GOT3 (cell line): ENCODE measurements around the gene RASA2.
"Not testable (repeated sequence)": the region's sequence is repeated elsewhere in the genome, so short reads cannot be mapped to it uniquely, and the experiment has no call there.

ENCODE experiments used
- DNase-seq: peaks from one replicate; lab custom pipeline; 2025; ENCODE audit warnings: mixed read lengths; lab: John Stamatoyannopoulos, UW

The RASA2 gene

DNA sequence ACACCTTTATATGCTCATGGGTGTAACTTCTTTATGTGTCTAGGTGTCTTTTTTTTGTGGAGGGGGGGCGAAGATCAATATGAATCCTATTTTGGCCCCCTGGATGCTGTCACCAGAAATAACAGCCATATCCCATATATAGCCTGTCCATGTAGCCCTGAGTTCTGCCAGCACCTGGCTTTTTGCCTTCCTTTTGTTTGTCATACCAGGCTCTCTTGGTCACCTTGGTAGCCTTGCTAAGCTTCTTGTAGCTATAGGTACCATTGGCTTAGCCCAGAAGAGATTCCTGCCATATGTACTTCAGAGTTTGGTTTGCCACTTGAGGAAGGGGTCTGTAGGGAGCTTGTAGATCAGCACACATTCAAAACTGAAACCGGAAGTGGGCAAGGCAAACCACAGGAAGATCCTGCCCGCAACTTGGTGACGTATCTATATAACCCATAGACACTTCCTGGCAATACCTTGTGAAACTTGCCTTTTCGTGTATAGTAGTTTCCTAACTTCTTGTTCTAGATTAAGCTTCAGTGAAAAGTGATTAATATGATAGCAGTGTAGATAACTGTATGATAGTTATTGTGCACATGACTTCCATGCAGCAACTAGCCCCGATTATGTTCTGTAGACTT, 11.9 kb downstream of the RASA2 start:
- DNase-seq, result no peak

DNA sequence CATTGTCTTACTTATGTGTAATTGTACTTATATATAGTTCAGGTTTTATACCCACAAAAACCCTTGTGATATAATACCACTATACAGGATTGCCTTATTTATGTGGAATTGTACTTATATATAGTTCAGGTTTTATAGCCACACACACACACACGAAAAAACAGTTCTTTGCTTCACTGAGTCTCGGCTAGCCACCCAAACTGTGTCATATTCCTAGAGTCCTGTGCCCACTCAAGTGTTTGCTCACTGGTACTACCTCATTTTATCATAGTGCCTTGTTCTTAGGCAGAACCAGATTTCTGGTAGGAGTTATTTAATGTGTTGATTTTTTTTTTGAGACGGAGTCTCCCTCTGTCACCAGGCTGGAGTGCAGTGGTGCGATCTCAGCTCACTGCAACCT, 12.5 kb downstream of the RASA2 start:
- DNase-seq, result no peak

GRCh38 chr3:141499965-141500364, 13.1 kb downstream of the RASA2 start:
- DNase-seq, result no peak

DNA sequence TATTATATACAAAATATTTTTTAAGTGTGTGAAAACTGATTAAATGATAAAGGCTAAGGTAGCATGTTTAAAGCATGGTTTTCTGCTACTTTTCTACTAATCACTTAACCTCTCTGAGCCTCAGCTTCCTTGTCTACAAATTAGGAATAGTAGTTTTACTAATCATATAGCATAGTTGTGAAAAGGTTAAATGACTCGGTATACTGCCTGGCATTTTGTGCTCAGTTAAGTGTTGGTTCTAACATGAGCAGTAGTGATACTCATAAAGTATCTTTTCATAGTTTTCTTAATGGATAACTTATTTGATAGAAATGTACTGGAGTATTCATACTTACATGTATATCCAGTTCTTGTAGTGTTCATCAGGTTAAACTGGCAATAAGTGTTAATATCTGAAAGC, 13.6 kb downstream of the RASA2 start:
- DNase-seq, result no peak

DNA sequence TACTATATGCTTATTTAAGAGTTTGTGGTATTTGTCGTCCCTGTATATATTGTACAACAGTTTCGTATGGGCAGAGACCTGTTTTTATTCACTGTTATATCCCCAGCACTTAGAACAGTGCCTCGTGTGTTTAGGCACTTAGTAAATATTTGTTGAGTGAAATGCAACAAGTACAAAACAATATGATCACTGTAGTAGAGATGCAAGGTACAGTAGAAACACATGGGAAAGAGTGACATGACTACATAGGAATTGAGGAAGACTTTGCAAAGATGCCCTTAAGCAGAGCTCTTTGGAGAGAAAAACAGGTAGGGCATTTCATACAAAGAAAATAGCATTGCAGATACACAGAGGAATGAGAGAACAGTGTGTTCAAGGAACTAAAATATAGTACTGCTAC, 18.3 kb downstream of the RASA2 start:
- no peak for DNase-seq

DNA sequence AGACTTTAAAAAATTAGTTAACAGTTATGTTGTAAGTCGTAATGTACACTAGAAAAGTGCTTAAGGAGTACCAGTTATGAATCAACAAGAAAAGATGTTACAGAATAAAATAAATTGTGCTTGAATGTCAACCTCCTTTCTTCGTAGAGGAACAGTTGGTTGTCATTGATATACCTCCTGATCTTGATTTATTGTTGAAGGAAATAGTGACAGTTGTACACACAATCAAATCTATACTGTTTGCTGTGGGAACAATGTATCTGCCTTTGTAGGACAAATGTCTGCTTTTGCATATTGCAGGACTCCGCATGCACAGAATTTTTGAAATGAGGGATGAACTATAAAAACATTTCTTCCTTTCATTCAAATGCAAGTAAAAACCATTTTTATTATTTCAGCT, 19.2 kb downstream of the RASA2 start:
- no peak for DNase-seq

- DNase-seq, result no peak
Observed at GRCh38 chr3:141507392-141508066, 20.7 kb downstream of the RASA2 start.

DNA sequence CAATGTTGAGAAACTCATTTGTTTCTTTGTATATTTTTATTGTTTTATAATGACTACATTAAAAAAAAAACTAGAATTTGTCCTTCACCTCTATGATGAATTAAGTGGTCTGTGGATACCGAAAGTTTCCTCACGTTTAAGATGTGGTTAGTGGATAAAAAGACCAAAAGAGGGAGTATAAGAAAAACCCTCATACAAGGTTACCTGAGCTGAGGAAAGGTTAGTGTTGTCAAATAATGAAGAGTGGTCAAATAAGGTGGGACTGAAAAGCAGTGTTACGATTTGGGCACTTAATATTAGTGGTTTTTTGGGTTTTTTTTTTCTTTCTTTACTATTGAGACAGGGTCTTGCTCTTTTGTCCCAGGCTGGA, 21.2 kb downstream of the RASA2 start:
- DNase-seq, result no peak

DNA sequence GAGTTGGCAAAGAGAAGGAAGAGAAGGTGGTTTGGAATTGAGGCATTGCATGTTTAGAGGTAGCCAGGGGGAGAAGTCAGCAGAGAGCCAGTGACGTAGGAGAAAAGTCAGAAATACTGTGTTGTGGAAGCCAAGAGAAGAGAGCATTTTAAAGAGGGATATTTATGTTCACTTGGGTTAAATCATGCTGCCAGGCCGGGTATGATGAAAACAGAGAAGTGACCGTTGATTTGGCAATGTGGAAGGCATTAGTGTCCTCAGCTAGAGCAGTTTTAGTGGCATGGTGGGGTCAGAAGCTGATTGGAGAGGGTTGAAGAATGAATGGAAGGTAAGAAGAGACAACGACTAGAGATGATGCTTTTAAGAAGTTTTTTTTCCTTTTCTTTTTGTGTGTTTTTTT, 24.5 kb downstream of the RASA2 start:
- DNase-seq, result no peak

DNA sequence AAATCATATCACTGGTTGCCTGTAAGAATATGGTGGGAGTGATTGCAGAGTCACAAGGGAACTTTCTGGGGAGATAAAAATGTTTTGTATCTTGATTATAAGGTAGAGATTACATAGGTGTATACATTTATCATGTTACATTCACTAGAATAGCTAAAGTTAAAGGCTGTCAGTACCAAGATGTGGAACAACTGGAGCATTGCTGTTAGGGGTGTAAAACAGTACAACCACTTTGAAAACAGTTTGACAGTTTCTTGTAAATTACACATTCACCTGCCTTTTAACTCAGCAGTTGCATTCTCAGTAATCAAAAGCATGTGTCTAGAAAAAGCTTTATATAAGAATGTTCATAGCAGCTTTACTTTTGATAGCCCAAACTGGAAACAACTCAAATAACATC, 27.6 kb downstream of the RASA2 start:
- no peak for DNase-seq

- no peak for DNase-seq
Observed at GRCh38 chr3:141519587-141519986, 32.8 kb downstream of the RASA2 start.

DNA sequence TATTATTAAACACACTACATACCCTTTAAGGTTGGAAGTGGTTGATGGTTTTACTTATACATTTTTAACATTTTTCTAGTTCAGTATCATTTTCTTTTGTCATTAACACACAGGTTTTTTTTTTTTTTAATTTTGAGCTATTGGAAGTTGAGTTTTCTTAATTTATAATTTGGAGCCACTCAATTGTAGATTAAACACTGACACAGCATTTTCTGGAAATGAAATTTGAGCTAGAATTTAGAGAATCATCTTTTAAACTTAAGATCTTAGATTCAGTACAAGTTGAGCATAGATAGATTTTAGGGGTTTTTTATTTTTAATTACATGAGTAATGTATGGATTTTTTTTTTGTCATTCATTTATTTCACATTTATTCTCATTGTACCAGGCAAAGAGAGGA, 35.0 kb downstream of the RASA2 start:
- no peak for DNase-seq

GRCh38 chr3:141523615-141524375, 37.0 kb downstream of the RASA2 start:
- no peak for DNase-seq

DNA sequence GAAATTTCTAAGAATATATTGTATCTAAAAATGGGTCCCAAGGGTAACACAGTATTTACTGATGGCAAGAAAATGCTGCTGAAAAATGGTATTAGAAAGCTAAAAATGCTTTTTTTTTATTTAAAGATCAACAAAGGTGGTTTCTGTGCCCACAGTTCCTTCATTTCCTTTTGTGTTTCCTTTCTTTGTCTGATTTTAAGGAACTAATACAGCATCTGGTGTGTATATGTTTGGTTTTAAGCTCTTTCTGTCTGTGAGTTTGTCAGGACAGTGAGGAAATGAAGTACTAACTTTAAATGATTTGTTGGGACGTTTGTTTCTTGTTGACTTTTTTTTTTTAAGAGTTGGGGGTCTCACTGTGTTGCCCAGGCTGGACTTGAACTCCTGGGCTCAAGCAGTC, 38.2 kb downstream of the RASA2 start:
- DNase-seq, result no peak

- no peak for DNase-seq
Observed at GRCh38 chr3:141525814-141526213, 39.0 kb downstream of the RASA2 start.

GRCh38 chr3:141526709-141527108, 39.9 kb downstream of the RASA2 start:
- no peak for DNase-seq

DNA sequence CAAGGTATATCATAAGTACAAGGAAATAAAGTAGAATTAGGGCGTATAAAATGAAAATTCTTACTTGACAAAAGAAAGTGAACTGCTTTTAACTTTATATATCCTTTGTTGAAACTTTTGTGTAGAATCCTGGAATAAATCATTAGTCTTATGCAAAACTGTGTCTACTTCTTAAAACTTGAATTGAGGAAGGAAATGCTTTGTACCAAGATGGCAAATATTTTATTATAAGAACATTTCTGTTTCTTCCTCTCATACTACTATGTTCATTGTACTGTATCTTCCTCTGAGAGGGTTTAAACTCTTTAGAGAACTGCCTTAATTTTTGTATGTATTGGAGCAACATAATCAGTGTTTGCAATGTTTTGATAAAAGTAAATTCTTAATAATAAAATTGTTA, 42.0 kb downstream of the RASA2 start:
- DNase-seq, result no peak

GRCh38 chr3:141529256-141529655, 42.4 kb downstream of the RASA2 start:
- DNase-seq, result no peak

DNA sequence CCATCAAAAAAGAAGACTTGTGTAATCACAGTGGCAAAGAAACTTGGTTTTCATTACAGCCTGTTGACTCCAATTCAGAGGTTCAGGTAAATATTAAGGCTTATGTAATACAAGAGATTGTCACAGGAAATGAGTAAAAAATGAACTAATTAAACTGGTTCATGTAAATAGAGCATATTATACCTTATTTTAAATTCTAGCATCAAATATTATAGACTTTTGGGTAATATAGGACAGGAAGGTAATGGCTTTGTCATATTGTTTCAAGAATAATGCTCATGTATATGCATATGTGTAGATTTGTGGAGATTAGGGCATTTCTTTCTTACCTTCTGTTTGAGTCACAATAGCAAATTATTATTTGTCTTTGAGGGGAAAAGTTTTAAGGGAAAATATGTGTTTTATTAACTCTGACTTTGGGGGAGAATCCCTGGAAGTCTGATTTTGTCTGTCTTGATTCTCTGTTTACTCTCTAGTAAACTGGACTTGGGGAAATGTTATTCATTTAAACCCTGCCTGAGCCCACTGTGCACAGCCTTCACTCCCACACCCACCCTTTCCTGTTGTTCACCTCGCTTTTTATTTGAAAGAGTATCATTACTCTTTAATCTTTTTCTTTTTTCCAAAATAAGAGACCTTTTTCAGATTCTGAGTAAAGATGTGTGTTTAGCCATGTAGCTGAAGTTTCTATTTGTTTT, 43.0 kb downstream of the RASA2 start:
- no peak for DNase-seq

DNA sequence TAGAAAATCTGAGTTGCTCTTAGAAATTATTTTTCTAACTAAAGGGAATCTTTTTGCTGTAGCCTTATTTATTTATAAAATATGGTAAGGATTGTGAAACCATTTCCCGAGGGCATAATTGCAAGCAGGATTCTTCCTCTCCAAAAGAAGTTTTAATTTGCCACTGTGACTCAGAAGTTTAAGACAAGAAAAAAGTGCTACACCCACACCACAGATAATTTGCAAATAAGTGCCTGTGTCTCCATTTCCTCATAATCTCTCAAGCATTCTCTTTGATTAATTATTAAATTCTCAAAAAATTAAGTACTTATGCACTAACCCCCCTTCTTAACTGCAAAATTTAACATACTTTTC, 43.6 kb downstream of the RASA2 start:
- no peak for DNase-seq

- DNase-seq, result no peak
Observed at GRCh38 chr3:141532609-141533008, 45.8 kb downstream of the RASA2 start.

- not testable (repeated sequence) for DNase-seq
Observed at GRCh38 chr3:141536017-141536416, 49.2 kb downstream of the RASA2 start.

- DNase-seq, result no peak
Observed at GRCh38 chr3:141537856-141538255, 51.0 kb downstream of the RASA2 start.
